NCI-H1694 (cell line): ENCODE data around the gene UPF2.

ENCODE experiments used
- DNase-seq: peaks from one replicate; lab custom pipeline; 2025; lab: John Stamatoyannopoulos, UW

Gene UPF2

GRCh38 chr10:11958956-11959355, 83.7 kb downstream of the UPF2 start:
- DNase-seq: no peak

GRCh38 chr10:11951695-11952094, 90.9 kb downstream of the UPF2 start:
- DNase-seq: no peak

GRCh38 chr10:11950325-11951018, 92.1 kb downstream of the UPF2 start:
- DNase-seq: no peak

- no peak for DNase-seq
These were observed 93.5 kb downstream of the UPF2 start for GRCh38 chr10:11949152-11949551.

- no peak for DNase-seq
These were observed 96.0 kb downstream of the UPF2 start for GRCh38 chr10:11946652-11947051.

- DNase-seq: no peak
These were observed 106.0 kb downstream of the UPF2 start for GRCh38 chr10:11936389-11937152.

- no peak for DNase-seq
These were observed 108.3 kb downstream of the UPF2 start for GRCh38 chr10:11934262-11934661.

- no peak for DNase-seq
These were observed 108.9 kb downstream of the UPF2 start for GRCh38 chr10:11933577-11934223.

- no peak for DNase-seq
These were observed 111.6 kb downstream of the UPF2 start for GRCh38 chr10:11931038-11931437.

GRCh38 chr10:11930312-11930978, 112.2 kb downstream of the UPF2 start:
- DNase-seq: no peak

- no peak for DNase-seq
These were observed 114.9 kb downstream of the UPF2 start for GRCh38 chr10:11927746-11928145.

GRCh38 chr10:11921800-11922392, 120.7 kb downstream of the UPF2 start:
- no peak for DNase-seq

- DNase-seq: no peak
These were observed 123.3 kb downstream of the UPF2 start for GRCh38 chr10:11919271-11919670.

GRCh38 chr10:11918384-11918783, 124.2 kb downstream of the UPF2 start:
- no peak for DNase-seq

- DNase-seq: no peak
These were observed 129.4 kb downstream of the UPF2 start for GRCh38 chr10:11913079-11913641.

GRCh38 chr10:11910102-11910501, 132.5 kb downstream of the UPF2 start:
- DNase-seq: no peak

- DNase-seq: no peak
These were observed 133.0 kb downstream of the UPF2 start for GRCh38 chr10:11909618-11910017.

- no peak for DNase-seq
These were observed 133.6 kb downstream of the UPF2 start for GRCh38 chr10:11908991-11909390.

- no peak for DNase-seq
These were observed 134.1 kb downstream of the UPF2 start for GRCh38 chr10:11908536-11908935.

- DNase-seq: no peak
These were observed 134.7 kb downstream of the UPF2 start for GRCh38 chr10:11907914-11908313.

- no peak for DNase-seq
These were observed 135.9 kb downstream of the UPF2 start for GRCh38 chr10:11906714-11907113.

- no peak for DNase-seq
These were observed 140.0 kb downstream of the UPF2 start for GRCh38 chr10:11902646-11903045.
